ENCODE data around the gene LAMB1.

The LAMB1 gene

GRCh38 chr7:108017776-108018151 lies 14.8 kb upstream of the LAMB1 start:
- no peak for DNase-seq (ENCODE audit: low read depth)

GRCh38 chr7:108016841-108017775 lies 14.1 kb upstream of the LAMB1 start:
- DNase-seq (ENCODE audit: low read depth), result no peak

DNA sequence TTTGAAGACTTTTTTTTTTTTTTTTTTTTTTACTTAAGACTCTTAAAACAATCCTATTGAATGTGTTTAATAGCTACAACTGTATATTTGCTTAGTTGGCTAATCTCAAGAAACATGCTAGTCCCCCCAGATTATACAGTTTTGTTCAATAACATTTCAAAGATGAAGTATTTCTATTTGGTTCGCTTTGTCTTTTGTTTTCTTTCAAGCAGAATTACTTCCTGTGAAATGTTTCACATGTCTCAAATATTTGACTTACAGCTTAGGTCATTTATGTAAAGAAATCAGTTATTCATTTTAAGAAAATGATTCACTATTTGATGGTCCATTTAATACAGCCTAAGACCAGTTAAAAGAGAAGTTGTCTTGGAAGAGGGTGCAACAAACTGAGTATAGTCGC lies 12.8 kb upstream of the LAMB1 start:
- DNase-seq (ENCODE audit: low read depth), result no peak

GRCh38 chr7:108014747-108015682 lies 12.1 kb upstream of the LAMB1 start:
- no peak for DNase-seq (ENCODE audit: low read depth)

DNA sequence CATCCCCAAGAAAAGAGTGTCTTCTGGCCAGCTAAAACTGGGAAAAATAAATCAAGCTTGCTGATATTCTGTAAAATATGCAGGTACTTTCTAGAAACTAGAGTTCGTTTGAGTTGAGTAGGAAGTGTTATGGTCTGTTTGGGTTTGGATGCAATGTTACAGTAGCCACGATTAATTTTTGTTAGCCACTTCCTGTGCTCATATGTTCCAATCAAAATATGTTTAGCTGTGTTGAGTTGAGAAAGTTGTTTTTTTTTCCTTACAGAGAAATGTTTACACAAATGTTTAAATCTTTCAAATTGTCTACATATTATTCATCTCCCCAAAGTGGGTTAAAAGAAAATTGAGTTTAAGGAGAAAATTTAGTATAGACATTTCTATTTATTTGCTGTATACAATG lies 11.3 kb upstream of the LAMB1 start:
- DNase-seq (ENCODE audit: low read depth), result no peak

- no peak for DNase-seq (ENCODE audit: low read depth)
Observed at GRCh38 chr7:108012499-108013430, 9.8 kb upstream of the LAMB1 start.

DNA sequence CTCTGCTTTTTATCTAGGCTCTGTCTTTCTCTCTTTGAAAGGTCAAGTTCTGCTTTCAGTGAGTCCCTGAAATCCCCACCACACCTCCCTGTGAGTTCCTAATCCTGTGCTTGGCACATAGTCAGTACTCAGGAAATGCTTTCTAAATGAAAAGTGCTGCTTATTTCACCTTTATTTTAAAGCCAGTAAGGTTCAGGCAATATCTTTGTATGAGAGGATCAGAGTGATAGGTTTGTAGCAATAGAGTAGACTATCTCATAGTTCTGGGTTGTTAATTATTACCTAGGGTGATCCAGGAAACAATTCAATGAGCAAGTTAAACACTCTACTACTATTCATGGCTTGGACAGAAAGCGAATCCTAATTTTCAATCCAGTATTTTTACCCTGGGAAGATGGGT lies 7.4 kb upstream of the LAMB1 start:
- no peak for DNase-seq (ENCODE audit: low read depth)

DNA sequence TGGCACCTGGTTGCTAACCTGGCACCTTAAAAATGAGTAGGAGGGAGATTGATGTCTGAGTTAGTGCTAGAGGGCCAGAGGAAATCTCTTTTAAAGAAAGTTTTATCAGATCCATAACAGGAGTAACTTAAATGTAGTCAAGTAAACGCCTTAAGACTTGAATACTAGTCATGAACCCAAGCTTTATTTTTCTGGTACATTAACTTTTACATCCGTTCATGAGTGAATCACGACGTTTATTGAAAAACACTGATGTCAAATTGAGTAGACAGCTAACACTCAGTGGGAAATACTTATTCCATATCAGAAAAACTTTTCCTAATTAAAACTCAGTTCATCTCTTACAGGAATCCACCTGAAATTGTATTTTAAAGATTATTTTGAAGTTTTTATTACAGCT lies 6.9 kb upstream of the LAMB1 start:
- DNase-seq (ENCODE audit: low read depth), result no peak

- DNase-seq (ENCODE audit: low read depth), result no peak
Observed at GRCh38 chr7:108008827-108009226, 5.9 kb upstream of the LAMB1 start.

DNA sequence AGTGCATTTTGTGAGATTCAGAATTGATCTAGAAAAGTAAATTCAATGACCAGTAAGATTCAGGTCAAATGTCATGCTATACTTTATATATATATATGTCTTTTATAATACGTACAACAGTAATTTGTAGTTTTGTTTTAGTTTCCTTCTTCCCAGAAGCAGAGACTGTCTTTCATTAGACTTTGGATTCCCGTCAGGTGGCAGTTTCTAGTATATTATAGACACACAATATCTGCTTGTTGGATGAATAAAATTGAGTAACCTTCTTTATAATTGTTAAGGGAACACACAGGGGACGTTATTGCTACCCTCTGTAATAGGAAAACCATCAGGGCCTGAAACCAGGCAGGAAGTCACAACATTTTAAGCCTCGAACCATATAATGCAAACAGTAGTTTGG lies 5.3 kb upstream of the LAMB1 start:
- DNase-seq (ENCODE audit: low read depth), result no peak

DNA sequence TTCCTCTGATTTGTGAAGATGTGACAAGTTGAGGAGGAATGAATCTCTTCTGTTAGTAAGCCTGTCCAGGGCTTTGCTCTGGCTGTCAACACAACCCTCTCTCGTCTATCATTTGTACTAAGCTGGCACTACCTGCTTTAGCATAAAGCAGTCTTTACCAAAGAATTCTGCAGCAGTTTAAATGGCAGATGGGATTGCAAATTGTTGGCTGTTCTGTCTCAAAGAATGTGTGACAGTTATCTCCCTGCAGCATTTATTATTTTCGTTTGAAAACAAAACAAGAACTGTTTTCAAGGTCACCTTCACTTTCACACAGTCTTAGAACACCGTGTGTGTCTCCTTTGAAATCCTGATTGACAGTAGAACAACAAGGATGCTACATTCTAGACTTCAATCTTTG lies 4.8 kb upstream of the LAMB1 start:
- DNase-seq (ENCODE audit: low read depth), result no peak

DNA sequence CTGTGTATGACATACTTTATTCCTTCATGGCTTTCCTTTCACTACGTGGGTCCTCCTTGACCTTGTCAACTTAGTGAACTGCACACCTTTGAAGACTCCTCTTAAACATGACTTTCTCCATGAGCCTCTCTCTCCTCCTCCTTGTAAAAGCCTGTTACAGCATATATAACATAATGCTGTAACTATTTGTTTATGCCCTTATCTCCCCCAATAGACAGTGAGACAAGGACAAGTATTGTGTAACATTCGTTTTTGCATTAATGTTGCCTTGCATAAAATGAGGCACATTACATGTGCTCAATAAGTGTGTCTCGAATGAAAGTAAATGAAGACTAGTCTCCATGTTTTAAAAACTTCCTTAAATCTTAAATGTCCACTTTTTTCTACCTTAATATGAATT lies 4.3 kb upstream of the LAMB1 start:
- no peak for DNase-seq (ENCODE audit: low read depth)

GRCh38 chr7:108004220-108005142 lies 1.5 kb upstream of the LAMB1 start:
- DNase-seq (ENCODE audit: low read depth), result no peak

DNA sequence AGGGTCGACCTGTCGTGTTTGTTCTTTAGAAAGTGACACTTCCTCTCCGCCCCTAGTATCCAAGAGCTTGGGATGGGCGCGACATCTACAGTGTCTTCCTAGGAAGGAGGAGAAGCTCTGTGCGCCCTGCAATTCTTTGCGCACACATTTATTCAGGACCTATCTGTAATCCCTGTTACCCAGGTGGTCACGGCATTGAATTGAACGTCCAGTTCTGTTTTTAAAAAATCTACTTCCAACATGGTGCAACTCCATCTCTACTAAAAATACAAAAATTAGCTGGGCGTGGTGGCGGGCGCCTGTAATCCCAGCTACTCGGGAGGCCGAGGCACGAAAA lies 606 bp upstream of the LAMB1 start:
- DNase-seq (ENCODE audit: low read depth), result no peak

GRCh38 chr7:108001764-108002725 lies 916 bp downstream of the LAMB1 start:
- DNase-seq (ENCODE audit: low read depth), result no peak

DNA sequence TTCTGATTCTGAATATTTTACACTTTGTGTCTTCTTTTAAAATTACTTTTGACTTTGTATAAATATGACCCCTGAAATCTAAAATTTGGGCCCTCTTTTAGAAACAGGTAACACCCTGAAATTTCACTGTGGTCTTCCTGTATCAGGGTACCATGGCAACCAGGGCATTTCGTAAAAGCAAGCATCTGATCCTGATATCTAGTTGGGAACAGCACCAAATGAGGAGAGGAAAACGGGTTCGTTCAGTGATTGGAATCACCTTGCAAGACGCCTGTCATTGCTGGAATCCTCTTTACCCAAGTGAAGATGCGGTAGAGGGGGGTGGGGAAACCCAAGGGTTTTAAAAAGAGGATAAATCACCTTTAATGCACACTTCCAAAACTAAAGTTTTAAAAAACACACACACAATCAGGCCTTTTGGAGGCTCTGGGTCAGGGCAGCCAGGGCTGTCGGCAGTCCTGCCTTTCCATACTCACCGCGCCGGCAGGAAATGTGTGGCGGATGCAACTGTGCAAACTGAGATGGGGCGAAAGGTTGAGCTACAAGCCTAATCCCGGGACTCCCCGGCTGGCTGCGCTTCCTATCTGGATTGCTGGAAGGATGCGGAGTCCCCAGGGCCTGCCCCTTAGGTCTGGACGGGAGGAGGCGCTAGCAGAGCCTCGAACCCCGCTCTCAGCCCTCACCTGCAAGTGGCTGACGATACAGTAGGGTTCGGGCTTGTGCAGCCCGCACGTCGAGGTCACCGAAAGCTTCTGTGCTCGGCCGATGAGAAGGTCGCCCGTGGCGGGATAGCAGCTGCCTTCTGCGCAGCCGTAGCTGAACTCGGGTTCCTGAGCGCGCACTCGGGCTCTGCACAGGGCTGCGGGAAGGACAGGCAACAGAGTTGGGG lies 1.8 kb downstream of the LAMB1 start:
- no peak for DNase-seq (ENCODE audit: low read depth)

GRCh38 chr7:107999779-108000560 lies 3.0 kb downstream of the LAMB1 start:
- DNase-seq (ENCODE audit: low read depth), result no peak
